Activated naive CD8-positive, alpha-beta T cell treated with anti-CD3 and anti-CD28 coated beads, Interleukin-2, amount 50 U/mL, for 16 hours (primary cell): ENCODE data around the gene CCDC15.

ENCODE experiments used
- DNase-seq: peaks from one replicate; pipeline ENCODE4 v3.0.0-alpha.2; 2020; ENCODE audit warnings: low read depth, low spot score

Gene CCDC15

DNA sequence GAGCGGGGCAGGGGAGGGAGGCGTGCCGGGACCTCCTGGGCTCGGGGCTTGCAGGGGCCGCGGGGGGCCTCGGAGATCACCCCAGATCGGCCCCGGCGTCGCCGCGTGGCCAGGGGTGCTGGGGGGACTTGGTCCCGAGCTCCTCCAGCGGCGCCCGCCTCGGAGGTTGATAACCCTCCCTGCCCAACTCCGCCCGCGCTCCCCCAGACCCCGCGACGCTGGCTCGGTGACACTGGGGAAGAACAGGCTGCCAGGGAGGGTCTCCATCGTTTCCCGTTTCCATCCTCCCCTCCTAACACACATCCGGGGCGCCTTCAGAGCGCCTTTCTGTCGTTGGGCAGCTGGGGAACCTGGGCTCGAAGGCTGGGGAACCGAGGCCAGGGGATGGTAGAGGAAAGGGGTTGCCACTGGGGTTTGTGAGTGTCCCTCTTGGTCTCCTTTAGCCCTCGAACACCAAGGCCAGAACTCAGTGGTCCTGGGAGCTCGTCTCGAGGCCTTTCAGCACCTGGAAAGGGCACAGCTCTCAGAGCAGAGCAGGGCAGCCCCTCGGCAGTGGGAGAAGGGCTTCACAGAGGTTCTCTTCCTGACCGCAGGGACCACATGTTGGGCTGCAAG lies 109.5 kb downstream of the CCDC15 start:
- DNase-seq = no peak

DNA sequence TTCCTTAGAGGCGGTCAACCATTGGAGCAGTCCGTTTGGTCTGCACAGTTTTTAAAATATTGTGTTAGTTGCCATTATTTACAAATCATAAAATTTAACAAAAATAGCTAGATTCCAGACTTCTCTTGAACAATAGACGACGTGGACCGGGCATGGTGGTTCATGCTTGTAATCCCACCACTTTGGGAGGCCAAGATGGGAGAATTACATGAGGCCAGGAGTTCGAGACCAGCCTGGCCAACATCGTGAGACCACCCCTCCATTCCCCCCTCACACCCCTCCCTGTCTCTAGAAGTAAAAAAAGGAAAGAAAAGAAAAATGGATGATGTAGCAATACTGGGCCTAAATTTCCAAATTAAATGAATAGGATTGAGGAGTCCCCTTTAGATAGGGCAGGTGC lies 110.1 kb downstream of the CCDC15 start:
- no peak for DNase-seq

- DNase-seq = no peak
Observed at GRCh38 chr11:125068368-125068767, 114.4 kb downstream of the CCDC15 start.

DNA sequence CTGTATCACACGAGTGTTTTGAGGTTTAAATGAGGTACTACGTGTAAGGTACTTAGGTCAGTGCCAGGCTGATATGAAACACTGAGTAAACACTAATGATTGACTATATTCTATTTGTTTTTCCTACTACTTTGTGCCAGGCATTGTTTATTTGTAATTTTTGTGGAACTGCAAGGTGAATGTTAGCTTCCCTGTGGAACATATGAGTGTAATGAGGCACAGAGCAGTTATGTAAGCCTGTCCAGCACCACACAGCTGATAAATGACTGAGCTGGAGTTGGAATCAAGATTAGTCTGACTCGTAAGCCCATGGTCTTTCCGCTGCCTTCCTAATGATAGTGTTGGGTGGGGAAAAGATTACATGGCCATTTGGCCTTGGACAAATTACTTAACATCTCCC lies 115.0 kb downstream of the CCDC15 start:
- no peak for DNase-seq

- DNase-seq = no peak
Observed at GRCh38 chr11:125069796-125070195, 115.8 kb downstream of the CCDC15 start.

GRCh38 chr11:125070699-125071254 lies 116.8 kb downstream of the CCDC15 start:
- no peak for DNase-seq

GRCh38 chr11:125071435-125071834 lies 117.4 kb downstream of the CCDC15 start:
- DNase-seq = no peak

DNA sequence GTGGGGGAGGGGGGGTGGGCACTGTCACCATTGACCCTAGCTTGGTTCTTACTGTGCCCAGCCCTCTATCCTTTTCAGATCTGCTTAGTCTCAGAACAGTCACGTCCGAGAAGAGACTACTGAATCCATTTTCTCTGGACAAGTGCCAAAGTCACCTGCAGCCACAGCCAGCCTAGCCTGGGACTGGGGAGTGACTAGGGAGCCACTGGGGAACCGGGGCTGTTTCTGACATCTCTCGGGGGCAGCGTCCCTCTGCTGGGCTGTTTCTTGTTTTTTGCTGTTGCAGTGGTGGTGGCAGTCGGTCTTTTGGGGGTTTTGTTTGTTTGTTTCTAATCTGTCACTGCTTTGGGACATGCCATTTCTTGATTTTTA lies 117.8 kb downstream of the CCDC15 start:
- no peak for DNase-seq

GRCh38 chr11:125072218-125072960 lies 118.4 kb downstream of the CCDC15 start:
- DNase-seq = no peak

DNA sequence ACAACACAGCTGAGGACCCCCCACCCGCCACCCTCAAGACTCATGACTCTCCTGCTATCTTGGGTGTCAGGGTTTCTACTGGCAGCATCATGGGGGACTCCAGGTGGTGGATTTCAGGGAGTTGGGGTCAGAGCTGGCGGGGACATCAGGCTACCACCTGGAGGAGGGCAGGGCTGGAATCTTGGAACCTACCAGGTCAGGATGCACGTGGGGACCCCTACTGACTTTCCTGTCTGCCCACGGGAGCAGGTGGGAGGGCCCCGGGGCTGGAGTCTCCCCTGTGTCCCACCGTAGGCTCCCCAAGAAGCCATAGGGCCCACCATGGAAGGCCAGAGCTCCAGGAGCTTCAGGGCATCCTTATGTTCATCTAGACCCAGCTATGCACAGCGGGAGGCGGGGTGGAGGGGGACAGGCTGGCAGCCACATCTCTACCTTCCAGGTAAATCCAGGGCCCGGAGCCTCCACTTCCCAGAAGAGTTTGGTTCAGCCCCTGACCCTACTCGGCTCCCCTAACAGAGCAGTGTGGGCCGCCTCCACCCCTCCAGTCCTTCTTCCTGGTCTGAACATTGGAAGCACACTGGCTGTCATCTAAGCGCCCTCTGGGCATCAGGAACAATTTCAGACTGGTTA lies 119.1 kb downstream of the CCDC15 start:
- DNase-seq = no peak

- no peak for DNase-seq
Observed at GRCh38 chr11:125073616-125074483, 119.8 kb downstream of the CCDC15 start.

- no peak for DNase-seq
Observed at GRCh38 chr11:125074511-125075241, 120.7 kb downstream of the CCDC15 start.

GRCh38 chr11:125075242-125075625 lies 121.2 kb downstream of the CCDC15 start:
- no peak for DNase-seq

- DNase-seq = no peak
Observed at GRCh38 chr11:125075900-125076317, 121.9 kb downstream of the CCDC15 start.

DNA sequence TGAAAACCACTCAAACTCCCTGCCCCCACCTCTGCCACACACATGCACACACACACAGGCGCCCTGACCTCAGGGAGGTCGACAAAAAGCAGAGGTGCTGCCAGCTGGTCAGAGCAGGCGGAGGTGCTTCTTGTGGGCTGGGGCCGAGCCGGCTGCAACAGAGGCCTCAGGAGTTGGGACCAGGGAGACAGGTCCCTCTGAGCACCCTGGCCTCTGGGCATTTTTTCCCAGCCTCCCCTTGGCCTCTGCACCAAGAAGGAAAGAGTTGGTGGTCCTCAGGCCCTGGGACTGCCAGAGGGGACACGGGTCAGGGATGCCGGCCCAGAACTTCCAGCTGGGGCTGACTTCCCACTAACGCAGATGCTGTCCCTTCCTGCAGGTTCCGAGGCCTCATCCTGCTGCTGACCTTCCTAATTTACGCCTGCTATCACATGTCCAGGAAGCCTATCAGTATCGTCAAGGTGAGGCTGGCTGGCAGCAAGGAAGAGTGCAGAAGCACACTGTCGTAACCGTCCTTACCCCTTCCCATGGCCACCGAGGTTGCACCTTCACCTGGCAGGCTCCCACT lies 122.5 kb downstream of the CCDC15 start:
- DNase-seq = no peak

DNA sequence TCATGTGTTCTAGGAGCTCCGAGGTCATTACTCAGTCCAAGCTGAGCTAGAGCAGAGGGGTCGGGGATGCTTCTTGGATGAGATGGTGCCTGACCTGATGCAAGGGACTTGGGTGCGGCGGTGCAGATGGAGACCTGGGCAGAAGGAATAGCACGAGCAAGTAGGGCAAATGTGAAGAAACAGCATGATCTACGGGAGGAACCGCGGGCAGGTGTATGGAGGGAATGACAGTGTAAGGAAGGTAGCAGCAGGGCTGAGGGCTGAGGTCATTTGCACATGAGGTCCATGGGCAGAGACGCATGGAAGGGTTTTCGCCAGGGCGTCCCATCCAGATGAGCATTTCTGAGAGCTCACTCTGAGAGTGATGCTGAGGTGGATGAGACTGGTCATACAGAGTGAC lies 124.0 kb downstream of the CCDC15 start:
- no peak for DNase-seq

GRCh38 chr11:125078516-125079140 lies 124.6 kb downstream of the CCDC15 start:
- no peak for DNase-seq

- no peak for DNase-seq
Observed at GRCh38 chr11:125079151-125079877, 125.3 kb downstream of the CCDC15 start.

- no peak for DNase-seq
Observed at GRCh38 chr11:125079878-125080530, 126.0 kb downstream of the CCDC15 start.
